K562 treated with DMSO at 1 percent for 12 hours (cell line): ENCODE measurements around the gene MAP1S. TPM values are rescaled to one million over a fixed set of nuclear protein-coding genes. Genes with fewer than 3 reads are reported as not detected.

ENCODE experiments used
- total RNA-seq: library from RNA; unstranded; fragments of 300-600 nt; gene quantifications from 2 replicates; pipeline ENCODE4 v1.2.3, GENCODE V29; 2022; ENCODE audit not compliant: insufficient read depth

The MAP1S gene
- 72.4 and 81.5 TPM in 2 replicates for total RNA-seq

GRCh38 chr19:17718947-17719711 is at the start of gene MAP1S:
MAP1S (plus strand) TSS chr19:17719480; CDS start chr19:17719503, 23 bp downstream.

GRCh38 chr19:17687857-17688784 is 31.2 kb upstream of the MAP1S start, which contains the start of gene UNC13A:
UNC13A (minus strand) TSS chr19:17688354; CDS start chr19:17688199, 155 bp downstream.

DNA sequence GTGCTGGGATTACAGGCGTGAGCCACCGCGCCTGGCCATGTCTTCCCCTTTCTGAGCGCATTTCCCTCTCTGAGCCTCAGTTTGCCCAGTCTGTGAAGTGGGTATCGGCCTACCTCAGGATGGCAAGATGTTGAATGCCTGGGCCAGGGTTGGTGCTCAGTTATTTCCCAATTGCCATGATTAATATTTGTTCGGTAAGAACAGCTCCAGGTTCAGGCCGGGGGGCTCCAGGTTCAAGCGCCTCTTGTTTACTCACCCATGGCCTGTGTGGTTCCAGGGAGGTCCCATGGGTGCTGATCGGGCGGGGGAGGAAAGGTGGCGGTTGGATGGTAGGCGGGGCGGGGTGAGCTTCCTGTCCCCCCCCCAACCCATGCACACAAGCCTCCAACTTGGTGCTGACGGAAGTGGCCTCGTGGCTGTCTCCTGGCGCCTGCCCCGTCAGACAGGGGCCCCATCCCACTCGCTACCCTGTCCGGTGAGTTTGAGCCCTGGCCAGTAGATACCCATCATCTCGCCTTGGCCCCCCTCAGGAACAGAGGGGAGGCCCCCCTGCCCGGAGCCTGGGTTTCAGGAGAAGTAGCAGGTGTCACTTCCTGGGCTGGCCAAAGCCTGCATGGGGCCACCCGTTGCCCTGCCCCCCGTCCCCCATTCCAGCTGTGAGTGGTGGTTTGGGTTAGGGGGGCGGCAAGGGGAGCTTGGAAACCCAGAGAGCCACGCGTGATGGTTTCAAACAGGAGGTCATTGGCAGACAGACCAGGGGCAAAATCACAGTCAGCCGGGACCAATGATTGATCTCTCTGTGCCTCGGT is 32.0 kb downstream of the MAP1S start, which contains the start of gene FCHO1:
TSS of gene FCHO1 (plus strand) at position 375 of the 809 bp plus-strand sequence. CDS start 3,688 bp downstream, outside the sequence.

Other genes with a start within 250 kb of the MAP1S start
- 2.8 and 4.5 TPM in 2 replicates for gene SLC27A1, start 249.0 kb upstream of the MAP1S start, total RNA-seq
- 159 and 210 TPM in 2 replicates for gene PGLS, start 207.8 kb upstream of the MAP1S start, total RNA-seq
- gene COLGALT1, start 163.8 kb upstream of the MAP1S start, total RNA-seq: 49.3 and 89.2 TPM in 2 replicates
- gene UNC13A, start 31.1 kb upstream of the MAP1S start, total RNA-seq: 0.07 and 0.49 TPM in 2 replicates
- gene FCHO1, start 32.0 kb downstream of the MAP1S start, total RNA-seq: 21.7 and 33.6 TPM in 2 replicates
- not detected in 2 replicates for gene B3GNT3, start 75.7 kb downstream of the MAP1S start, total RNA-seq
- not detected in 2 replicates for gene INSL3, start 102.0 kb downstream of the MAP1S start, total RNA-seq
- 0.10 TPM in 1 of 2 replicates, not detected in the other for gene JAK3, start 128.5 kb downstream of the MAP1S start, total RNA-seq
- gene RPL18A, start 140.4 kb downstream of the MAP1S start, total RNA-seq: 7,109 and 9,729 TPM in 2 replicates
- gene SLC5A5, start 152.5 kb downstream of the MAP1S start, total RNA-seq: not detected in 2 replicates
- gene CCDC124, start 213.5 kb downstream of the MAP1S start, total RNA-seq: 99.3 and 108 TPM in 2 replicates
- gene KCNN1, start 247.6 kb downstream of the MAP1S start, total RNA-seq: 4.4 and 17.3 TPM in 2 replicates